SU-DHL-6 (cell line): Measurements from ENCODE around the gene TRIM10.

ENCODE experiments used
- H2AFZ ChIP-seq: fragments of 200-600 bp; sonication (generic); 2 replicates; pipeline ENCODE4 v1.6.1; 2014; ENCODE audit warnings: low read depth, mild to moderate bottlenecking, moderate library complexity, mixed read lengths, antibody characterized with exemption, low read length; ENCODE audit not compliant: severe bottlenecking
- H3F3A ChIP-seq: fragments of 200-600 bp; shearing (Covaris generic); 2 replicates; pipeline ENCODE4 v1.6.0; 2016; ENCODE audit warnings: antibody characterized with exemption, mild to moderate bottlenecking; ENCODE audit not compliant: insufficient read depth
- H3K27ac ChIP-seq: fragments of 200-600 bp; sonication (generic); 2 replicates; pipeline ENCODE4 v1.5.1; 2016; ENCODE audit warnings: low read depth, mild to moderate bottlenecking, low read length, moderate library complexity, mixed read lengths
- H3K27me3 ChIP-seq: fragments of 200-600 bp; sonication (generic), shearing (Covaris generic); 2 replicates; pipeline ENCODE4 v1.6.0; 2014; ENCODE audit warnings: mild to moderate bottlenecking, low read length
- H3K36me3 ChIP-seq: fragments of 200-600 bp; sonication (generic); 2 replicates; pipeline ENCODE4 v1.6.1; 2014; ENCODE audit warnings: mild to moderate bottlenecking, low read length, mixed read lengths
- H3K4me2 ChIP-seq: fragments of 300-600, 200-600 bp; shearing (Covaris generic), sonication (generic); 2 replicates; pipeline ENCODE4 v1.6.0; 2014; ENCODE audit warnings: low read length, low read depth, mild to moderate bottlenecking; ENCODE audit not compliant: poor library complexity, severe bottlenecking
- H3K4me3 ChIP-seq: fragments of 200-600 bp; sonication (generic); 2 replicates; pipeline ENCODE4 v1.5.1; 2014; ENCODE audit warnings: antibody characterized with exemption, low read length, mild to moderate bottlenecking, mixed read lengths; ENCODE audit not compliant: insufficient read depth, poor library complexity, severe bottlenecking
- H3K79me2 ChIP-seq: fragments of 200-600 bp; sonication (generic); 2 replicates; pipeline ENCODE4 v1.6.1; 2014; ENCODE audit warnings: mild to moderate bottlenecking, low read length, moderate library complexity; ENCODE audit not compliant: insufficient read depth
- H3K9ac ChIP-seq: fragments of 200-600 bp; sonication (generic); 2 replicates; pipeline ENCODE4 v1.7.0; 2014; ENCODE audit warnings: mild to moderate bottlenecking, low read length
- H3K9me2 ChIP-seq: fragments of 200-600 bp; sonication (generic); replicated peaks from 2 replicates; pipeline ENCODE4 v1.6.1; 2014; ENCODE audit warnings: low read length; ENCODE audit not compliant: insufficient read depth
- H3K9me3 ChIP-seq: fragments of 200-600 bp; sonication (generic); 2 replicates; pipeline ENCODE4 v1.6.1; 2014; ENCODE audit warnings: low read length, mixed read lengths; ENCODE audit not compliant: insufficient read depth
- H4K20me1 ChIP-seq: fragments of 200-600 bp; sonication (generic); 2 replicates; pipeline ENCODE4 v1.6.1; 2014; ENCODE audit warnings: low read depth, mild to moderate bottlenecking, antibody characterized with exemption, low read length, moderate library complexity, mixed read lengths
- EZH2phosphoT487 ChIP-seq: fragments of 200-600 bp; sonication (generic), shearing (Covaris generic); conservative IDR thresholded peaks from 2 replicates; pipeline ENCODE4 v1.6.1; 2018; ENCODE audit warnings: mild to moderate bottlenecking, antibody characterized with exemption, low read length, moderate library complexity, mixed read lengths
- TF ChIP-seq, protein P1 (sequence below): fragments of 200-600 bp; sonication (generic); IDR thresholded peaks from one replicate; pipeline ENCODE4 v1.5.1; 2017; ENCODE audit warnings: antibody characterized with exemption, mild to moderate bottlenecking, low read length, moderate library complexity; ENCODE audit not compliant: insufficient read depth, poor library complexity, severe bottlenecking

TRIM10 gene

GRCh38 chr6:30157581-30157980 lies 3.4 kb downstream of the TRIM10 start:
- Histone ChIP-seq H3K36me3 (no peaks in the 10 kb centered on the region), H2AFZ (no peak overlapping the region), H3K79me2 (no peaks in the 10 kb centered on the region), H3F3A (no peaks in the 10 kb centered on the region), H3K4me3 (no peak overlapping the region), H3K9me3 (no peaks in the 10 kb centered on the region), H4K20me1 (no peaks in the 10 kb centered on the region), H3K27ac (no peak overlapping the region), H3K9me2 (no peaks in the 10 kb centered on the region), H3K9ac (no peak overlapping the region), H3K4me2 (no peak overlapping the region), H3K27me3 (no peaks in the 10 kb centered on the region)
- TF ChIP-seq, protein P1, sequence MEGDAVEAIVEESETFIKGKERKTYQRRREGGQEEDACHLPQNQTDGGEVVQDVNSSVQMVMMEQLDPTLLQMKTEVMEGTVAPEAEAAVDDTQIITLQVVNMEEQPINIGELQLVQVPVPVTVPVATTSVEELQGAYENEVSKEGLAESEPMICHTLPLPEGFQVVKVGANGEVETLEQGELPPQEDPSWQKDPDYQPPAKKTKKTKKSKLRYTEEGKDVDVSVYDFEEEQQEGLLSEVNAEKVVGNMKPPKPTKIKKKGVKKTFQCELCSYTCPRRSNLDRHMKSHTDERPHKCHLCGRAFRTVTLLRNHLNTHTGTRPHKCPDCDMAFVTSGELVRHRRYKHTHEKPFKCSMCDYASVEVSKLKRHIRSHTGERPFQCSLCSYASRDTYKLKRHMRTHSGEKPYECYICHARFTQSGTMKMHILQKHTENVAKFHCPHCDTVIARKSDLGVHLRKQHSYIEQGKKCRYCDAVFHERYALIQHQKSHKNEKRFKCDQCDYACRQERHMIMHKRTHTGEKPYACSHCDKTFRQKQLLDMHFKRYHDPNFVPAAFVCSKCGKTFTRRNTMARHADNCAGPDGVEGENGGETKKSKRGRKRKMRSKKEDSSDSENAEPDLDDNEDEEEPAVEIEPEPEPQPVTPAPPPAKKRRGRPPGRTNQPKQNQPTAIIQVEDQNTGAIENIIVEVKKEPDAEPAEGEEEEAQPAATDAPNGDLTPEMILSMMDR: no peak
- no peak for TF ChIP-seq EZH2phosphoT487

- no peaks in the 10 kb centered on the region for H3K79me2 ChIP-seq
- no peaks in the 10 kb centered on the region for H3K9me2 ChIP-seq
- H4K20me1 ChIP-seq: no peaks in the 10 kb centered on the region
- no peak overlapping the region for H3K4me3 ChIP-seq
- no peak overlapping the region for H3K27ac ChIP-seq
- TF ChIP-seq, protein P1: no peak
- TF ChIP-seq EZH2phosphoT487: no peak
- no peaks in the 10 kb centered on the region for H3K27me3 ChIP-seq
- H3K9ac ChIP-seq: no peak overlapping the region
- no peak overlapping the region for H2AFZ ChIP-seq
- no peaks in the 10 kb centered on the region for H3K36me3 ChIP-seq
- no peaks in the 10 kb centered on the region for H3F3A ChIP-seq
- no peaks in the 10 kb centered on the region for H3K9me3 ChIP-seq
- H3K4me2 ChIP-seq: no peak overlapping the region
Observed at GRCh38 chr6:30156774-30157173, 4.2 kb downstream of the TRIM10 start.

GRCh38 chr6:30156262-30156599 lies 4.8 kb downstream of the TRIM10 start:
- no peaks in the 10 kb centered on the region for H3K79me2 ChIP-seq
- no peak overlapping the region for H3K9ac ChIP-seq
- H3K9me2 ChIP-seq: no peaks in the 10 kb centered on the region
- no peaks in the 10 kb centered on the region for H4K20me1 ChIP-seq
- H3K4me2 ChIP-seq: no peak overlapping the region
- no peaks in the 10 kb centered on the region for H3K9me3 ChIP-seq
- H2AFZ ChIP-seq: no peak overlapping the region
- no peaks in the 10 kb centered on the region for H3K27me3 ChIP-seq
- no peak overlapping the region for H3K4me3 ChIP-seq
- TF ChIP-seq EZH2phosphoT487: no peak
- TF ChIP-seq, protein P1: no peak
- no peak overlapping the region for H3K27ac ChIP-seq
- no peaks in the 10 kb centered on the region for H3F3A ChIP-seq
- no peaks in the 10 kb centered on the region for H3K36me3 ChIP-seq
